ENCODE data around the gene TMTC4.

DNA sequence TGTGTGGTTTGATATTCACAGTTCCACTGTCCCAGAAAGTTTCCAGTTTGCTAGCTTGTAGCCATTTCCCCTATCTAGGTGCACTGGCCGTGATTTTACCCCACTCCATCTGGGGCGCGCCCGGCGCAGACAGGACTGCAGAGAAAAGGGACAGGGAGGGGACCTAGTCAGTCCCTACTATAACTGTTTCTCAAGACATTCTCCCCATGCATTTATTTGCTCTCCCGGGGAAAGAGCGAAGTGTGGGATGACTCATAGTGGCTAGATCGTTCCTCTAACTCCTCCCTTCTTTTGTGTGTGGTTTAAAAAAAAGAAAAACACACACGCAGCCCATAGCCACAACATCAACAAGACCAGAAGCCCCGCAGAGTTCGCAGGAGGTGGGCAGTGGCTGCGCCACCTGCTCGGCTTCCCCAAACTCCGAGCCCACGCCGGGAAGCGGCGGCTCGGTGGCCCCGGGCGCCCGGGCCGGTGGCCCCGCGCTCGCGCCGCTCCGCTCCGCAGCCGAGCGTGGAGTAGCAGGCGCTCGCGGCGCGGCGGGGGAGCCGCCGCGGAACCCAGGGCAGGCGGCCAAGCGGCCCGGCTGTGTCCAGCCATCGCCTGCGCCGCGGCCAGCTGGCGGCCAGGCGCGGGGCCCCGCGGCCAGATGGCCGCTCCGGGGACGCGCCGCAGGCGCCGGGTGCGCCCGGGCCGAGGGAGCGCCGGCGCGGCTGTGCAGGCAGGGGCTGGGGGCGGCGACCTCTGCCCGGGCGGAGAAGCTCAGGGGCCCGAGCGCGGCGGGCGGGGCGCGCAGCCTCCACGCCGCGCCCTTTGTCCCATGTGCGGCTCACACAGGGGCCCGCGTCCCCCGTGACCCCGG is 653 bp downstream of the TMTC4 start:
- TF ChIP-seq TBL1XR1 (IDR thresholded peaks at IDR 0.05; ENCODE audit: low read depth, low read length) (no peak), CBFB (IDR thresholded peaks at IDR 0.05; ENCODE audit: low read depth) (no peak), STAT1 (conservative IDR thresholded peaks at IDR 0.05) (no peak), KDM1A (IDR thresholded peaks at IDR 0.05; ENCODE audit: borderline replicate concordance) (no peak), RAD21 (IDR thresholded peaks at IDR 0.05; ENCODE audit: insufficient read depth, low read depth, low read length) (no peak), POLR2A (IDR thresholded peaks at IDR 0.05; ENCODE audit: low read depth, low read length) (no peak), NR2C2 (IDR thresholded peaks at IDR 0.05; ENCODE audit: borderline replicate concordance, control insufficient read depth, insufficient read length, low read depth) (no peak), HDAC6 (IDR thresholded peaks at IDR 0.05; ENCODE audit: unreplicated experiment) (no peak)
- TF ChIP-seq, protein P1, sequence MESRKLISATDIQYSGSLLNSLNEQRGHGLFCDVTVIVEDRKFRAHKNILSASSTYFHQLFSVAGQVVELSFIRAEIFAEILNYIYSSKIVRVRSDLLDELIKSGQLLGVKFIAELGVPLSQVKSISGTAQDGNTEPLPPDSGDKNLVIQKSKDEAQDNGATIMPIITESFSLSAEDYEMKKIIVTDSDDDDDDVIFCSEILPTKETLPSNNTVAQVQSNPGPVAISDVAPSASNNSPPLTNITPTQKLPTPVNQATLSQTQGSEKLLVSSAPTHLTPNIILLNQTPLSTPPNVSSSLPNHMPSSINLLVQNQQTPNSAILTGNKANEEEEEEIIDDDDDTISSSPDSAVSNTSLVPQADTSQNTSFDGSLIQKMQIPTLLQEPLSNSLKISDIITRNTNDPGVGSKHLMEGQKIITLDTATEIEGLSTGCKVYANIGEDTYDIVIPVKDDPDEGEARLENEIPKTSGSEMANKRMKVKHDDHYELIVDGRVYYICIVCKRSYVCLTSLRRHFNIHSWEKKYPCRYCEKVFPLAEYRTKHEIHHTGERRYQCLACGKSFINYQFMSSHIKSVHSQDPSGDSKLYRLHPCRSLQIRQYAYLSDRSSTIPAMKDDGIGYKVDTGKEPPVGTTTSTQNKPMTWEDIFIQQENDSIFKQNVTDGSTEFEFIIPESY (IDR thresholded peaks at IDR 0.05): no peak
- TF ChIP-seq, protein P2, sequence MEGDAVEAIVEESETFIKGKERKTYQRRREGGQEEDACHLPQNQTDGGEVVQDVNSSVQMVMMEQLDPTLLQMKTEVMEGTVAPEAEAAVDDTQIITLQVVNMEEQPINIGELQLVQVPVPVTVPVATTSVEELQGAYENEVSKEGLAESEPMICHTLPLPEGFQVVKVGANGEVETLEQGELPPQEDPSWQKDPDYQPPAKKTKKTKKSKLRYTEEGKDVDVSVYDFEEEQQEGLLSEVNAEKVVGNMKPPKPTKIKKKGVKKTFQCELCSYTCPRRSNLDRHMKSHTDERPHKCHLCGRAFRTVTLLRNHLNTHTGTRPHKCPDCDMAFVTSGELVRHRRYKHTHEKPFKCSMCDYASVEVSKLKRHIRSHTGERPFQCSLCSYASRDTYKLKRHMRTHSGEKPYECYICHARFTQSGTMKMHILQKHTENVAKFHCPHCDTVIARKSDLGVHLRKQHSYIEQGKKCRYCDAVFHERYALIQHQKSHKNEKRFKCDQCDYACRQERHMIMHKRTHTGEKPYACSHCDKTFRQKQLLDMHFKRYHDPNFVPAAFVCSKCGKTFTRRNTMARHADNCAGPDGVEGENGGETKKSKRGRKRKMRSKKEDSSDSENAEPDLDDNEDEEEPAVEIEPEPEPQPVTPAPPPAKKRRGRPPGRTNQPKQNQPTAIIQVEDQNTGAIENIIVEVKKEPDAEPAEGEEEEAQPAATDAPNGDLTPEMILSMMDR (IDR thresholded peaks at IDR 0.05 in 2 of 3, conservative IDR thresholded peaks at IDR 0.05 in 1 of 3; ENCODE audit: control insufficient read depth in 2 of 3, extremely low read depth in 1 of 3, insufficient read depth in 1 of 3, low read depth in 3 of 3, low read length in 3 of 3): no peak
